CD14-positive monocyte (primary cell): ENCODE data around the gene TPRG1L. TPM values are rescaled to one million over a fixed set of nuclear protein-coding genes. Genes with fewer than 3 reads are reported as not detected.
A peak's percentile ranks its signal among the peaks of the same experiment; 100 is the strongest.

ENCODE experiments used
- DNase-seq, 3 donors: peaks; one replicate each; pipeline ENCODE4 v3.0.0-alpha.2; 2011 to 2022
- H2AFZ ChIP-seq: 2 replicates; pipeline ENCODE4 v1.6.0; 2012; ENCODE audit warnings: mild to moderate bottlenecking, low read depth, low read length, inconsistent platforms; ENCODE audit not compliant: insufficient read depth, poor library complexity, severe bottlenecking
- H3K27ac ChIP-seq, 2 donors: 1 replicate in 1 of 2; 2 replicates in 1 of 2; pipeline ENCODE4 v1.5.1; 2012 to 2013; ENCODE audit warnings: low read length in 2 of 2, control low read depth in 1 of 2, inconsistent platforms in 1 of 2, low read depth in 1 of 2, mild to moderate bottlenecking in 1 of 2
- H3K27me3 ChIP-seq, 2 donors: one replicate each; pipeline versions ENCODE4 v1.6.0 to v1.6.1; 2011 to 2013; ENCODE audit warnings: low read length in 2 of 2; ENCODE audit not compliant: control insufficient read depth in 2 of 2, insufficient read depth in 2 of 2
- H3K36me3 ChIP-seq, 2 donors: replicated peaks in 1 of 2; 1 replicate in 1 of 2; 2 replicates in 1 of 2; pipeline versions ENCODE4 v1.5.1 to v1.6.1; 2012 to 2013; ENCODE audit warnings: low read length in 2 of 2, control low read depth in 1 of 2, inconsistent platforms in 1 of 2, mild to moderate bottlenecking in 1 of 2; ENCODE audit not compliant: insufficient read depth in 2 of 2, control insufficient read depth in 1 of 2
- H3K4me1 ChIP-seq, 2 donors: 1 replicate in 1 of 2; 2 replicates in 1 of 2; pipeline versions ENCODE4 v1.5.1 to v1.6.1; 2012 to 2013; ENCODE audit warnings: low read length in 2 of 2, control low read depth in 1 of 2, inconsistent platforms in 1 of 2, mild to moderate bottlenecking in 1 of 2, moderate library complexity in 1 of 2; ENCODE audit not compliant: insufficient read depth in 2 of 2, control insufficient read depth in 1 of 2
- H3K4me2 ChIP-seq: replicated peaks from 2 replicates; pipeline ENCODE3; 2012; ENCODE audit warnings: low read length, moderate library complexity, mild to moderate bottlenecking; ENCODE audit not compliant: poor library complexity, severe bottlenecking; ENCODE audit errors: extremely low read depth
- H3K4me3 ChIP-seq, 3 experiments: fragments of 200-600 bp in 1 of 3; sonication (generic) in 1 of 3; replicated peaks in 1 of 3; 1 replicate in 2 of 3; 2 replicates in 1 of 3; pipeline ENCODE4 v1.5.1; 2011 to 2013; ENCODE audit warnings: low read length in 3 of 3, mild to moderate bottlenecking in 3 of 3, control low read depth in 2 of 3, low read depth in 2 of 3, inconsistent platforms in 1 of 3, moderate library complexity in 1 of 3
- H3K79me2 ChIP-seq: 2 replicates; pipeline ENCODE4 v1.6.0; 2012; ENCODE audit warnings: mild to moderate bottlenecking, control low read depth, inconsistent platforms, low read length, moderate library complexity; ENCODE audit not compliant: insufficient read depth
- H3K9ac ChIP-seq: 2 replicates; pipeline ENCODE4 v1.6.0; 2017; ENCODE audit warnings: low read length, mild to moderate bottlenecking; ENCODE audit not compliant: insufficient read depth, poor library complexity, severe bottlenecking
- H3K9me3 ChIP-seq, 2 donors: replicated peaks in 1 of 2; 1 replicate in 1 of 2; 2 replicates in 1 of 2; pipeline versions ENCODE4 v1.5.1 to v1.6.1; 2012 to 2013; ENCODE audit warnings: low read length in 2 of 2, control low read depth in 1 of 2; ENCODE audit not compliant: control insufficient read depth in 1 of 2, insufficient read depth in 1 of 2
- H4K20me1 ChIP-seq: 2 replicates; pipeline ENCODE4 v1.6.0; 2012; ENCODE audit warnings: mild to moderate bottlenecking, low read length, control low read depth, moderate library complexity; ENCODE audit not compliant: insufficient read depth
- H3K27ac Mint-ChIP-seq, 7 donors: one replicate each; pipeline ENCODE4 v1.8.0; 2020; ENCODE audit warnings: mild to moderate bottlenecking in 7 of 7, mixed read lengths in 7 of 7, moderate library complexity in 6 of 7, inconsistent platforms in 2 of 7
- H3K27me3 Mint-ChIP-seq, 3 donors: one replicate each; pipeline ENCODE4 v1.8.0; 2021 to 2022; ENCODE audit warnings: low read depth in 3 of 3, mild to moderate bottlenecking in 3 of 3, mixed read lengths in 3 of 3, moderate library complexity in 3 of 3, inconsistent platforms in 1 of 3
- H3K36me3 Mint-ChIP-seq, 2 donors: one replicate each; pipeline ENCODE4 v1.8.0; 2020; ENCODE audit warnings: mixed read lengths in 2 of 2, inconsistent platforms in 1 of 2, mild to moderate bottlenecking in 1 of 2
- H3K4me1 Mint-ChIP-seq: one replicate; pipeline ENCODE4 v1.8.0; 2020; ENCODE audit warnings: mild to moderate bottlenecking, mixed read lengths
- H3K4me3 Mint-ChIP-seq, 2 donors: one replicate each; pipeline ENCODE4 v1.8.0; 2020; ENCODE audit warnings: mild to moderate bottlenecking in 2 of 2, mixed read lengths in 2 of 2, moderate library complexity in 1 of 2
- H3K9me3 Mint-ChIP-seq, 7 donors: one replicate each; pipeline ENCODE4 v1.8.0; 2020 to 2022; ENCODE audit warnings: mixed read lengths in 7 of 7, mild to moderate bottlenecking in 6 of 7, moderate library complexity in 6 of 7, inconsistent platforms in 2 of 7
- CTCF ChIP-seq: fragments of 200-600 bp; IDR thresholded peaks from one replicate; pipeline ENCODE4 v1.8.0; 2022; ENCODE audit warnings: antibody characterized with exemption, mild to moderate bottlenecking
- WGBS: methylation state at CpG from one replicate; pipeline ENCODE4 v1.1.5; 2013; ENCODE audit warnings: missing lambda C conversion rate; ENCODE audit not compliant: insufficient coverage; 5-methylcytosine and 5-hydroxymethylcytosine counted together
- intact Hi-C, 2 donors: fragments of 100-400 bp; cut with micrococcal nuclease; formaldehyde crosslinking; loops; one replicate each; pipeline versions ENCODE4 v1.15.0 to v1.15.1; 2023
- polyA plus RNA-seq, 3 donors: library from polyadenylated mRNA; depleted of rRNA in 1 of 3; unstranded in 2 of 3; stranded (reverse) in 1 of 3; fragments of 300-500 nt in 2 of 3; fragments of >200 nt in 1 of 3; fragmentation: Illumina TruSeq in 2 of 3; gene quantifications; 1 replicate in 2 of 3; 2 replicates in 1 of 3; pipeline ENCODE4 v1.2.3, GENCODE V29; 2012 to 2021

The TPRG1L gene
- polyA plus RNA-seq, 3 donors = 16.1 to 19.7 (median 18.5) TPM

DNA sequence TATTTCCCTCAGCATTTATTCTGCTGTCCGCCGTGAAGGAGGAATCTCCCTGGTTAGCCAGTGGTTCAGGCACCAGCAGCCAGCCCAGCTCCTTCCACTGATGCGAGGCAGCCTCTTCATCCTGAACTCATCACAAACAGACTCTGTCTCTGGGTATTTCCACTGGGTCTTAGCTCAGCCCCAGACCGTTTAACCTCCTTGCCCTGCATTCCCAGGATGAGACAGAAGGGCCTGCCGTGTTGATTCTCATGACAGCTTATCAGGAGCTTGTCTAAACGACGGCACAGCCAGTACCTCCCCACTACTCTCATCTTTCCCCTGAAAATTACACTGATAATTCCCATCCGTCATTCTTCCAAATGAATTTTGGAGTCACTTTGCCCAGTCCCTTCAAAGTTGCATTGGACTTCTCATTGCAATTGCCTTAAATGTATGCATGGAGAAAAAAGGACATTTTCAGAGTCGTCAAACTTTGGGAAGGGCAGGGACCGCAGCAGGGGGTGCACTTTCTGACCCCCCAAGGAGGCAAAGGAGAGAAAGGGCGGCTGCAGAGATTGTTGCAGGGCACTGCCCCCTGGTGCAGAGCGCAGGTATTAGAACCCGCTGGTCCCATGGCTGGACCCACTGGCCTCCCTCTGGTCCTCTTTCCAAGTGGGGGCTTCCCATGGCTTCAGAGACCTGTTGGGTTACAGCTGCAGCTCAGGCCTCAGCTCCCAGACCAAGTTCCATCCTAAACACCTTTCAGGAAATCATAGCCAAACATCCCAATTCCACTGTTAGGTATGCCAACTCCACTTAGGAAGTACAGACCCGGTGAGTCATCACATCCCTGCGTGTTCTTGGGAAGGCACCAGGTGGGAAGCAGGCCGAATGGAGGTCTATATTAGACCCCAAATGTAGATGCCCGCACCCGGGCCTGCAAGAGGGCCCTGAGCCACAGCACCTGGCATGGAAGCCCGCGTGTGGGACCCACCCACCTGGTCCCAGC, 9.8 kb upstream of the TPRG1L start:
- no peak overlapping the region for H3K4me3 ChIP-seq
- H3K27me3 Mint-ChIP-seq = peaks cover 16 to 41% (median 31%) of the 10 kb centered on the region in 3 donors
- H2AFZ ChIP-seq = no peak overlapping the region
- WGBS = 61% methylated on average over 18 of the region's 20 CpGs
- peak; percentile 69 for TF ChIP-seq CTCF
- H3K9me3 ChIP-seq = no peaks in the 10 kb centered on the region
- H3K27ac ChIP-seq = no peak overlapping the region
- no peaks in the 10 kb centered on the region for H3K36me3 Mint-ChIP-seq
- H3K36me3 ChIP-seq = no peaks in the 10 kb centered on the region
- no peak overlapping the region for H3K9ac ChIP-seq
- DNase-seq = no peak
- peaks cover 0 to 19% of the 10 kb centered on the region in 2 donors for H3K27me3 ChIP-seq
- intact Hi-C loops = loop anchor here in 1 of 2 donors (5.0 kb wide), 1 partner anchor 48 kb away; no protein-coding TSS in a partner anchor
- H3K4me3 Mint-ChIP-seq = no peak overlapping the region
- H3K27ac Mint-ChIP-seq = no peak overlapping the region
- no peaks in the 10 kb centered on the region for H4K20me1 ChIP-seq
- H3K9me3 Mint-ChIP-seq = peaks cover 0 to 1% (median 0%) of the 10 kb centered on the region in 7 donors
- peaks cover 29 to 31% of the 10 kb centered on the region in 2 donors for H3K4me1 ChIP-seq
- H3K4me1 Mint-ChIP-seq = peaks cover 29% of the 10 kb centered on the region
- H3K79me2 ChIP-seq = no peaks in the 10 kb centered on the region
- no peak overlapping the region for H3K4me2 ChIP-seq

- H3K9me3 Mint-ChIP-seq = peaks cover 0 to 1% (median 0%) of the 10 kb centered on the region in 7 donors
- DNase-seq = no peak
- peaks cover 24% of the 10 kb centered on the region for H3K4me1 Mint-ChIP-seq
- no peak overlapping the region for H3K4me2 ChIP-seq
- no peaks in the 10 kb centered on the region for H3K79me2 ChIP-seq
- no peak for TF ChIP-seq CTCF
- H3K27ac Mint-ChIP-seq = no peak overlapping the region
- H2AFZ ChIP-seq = no peak overlapping the region
- peaks cover 13 to 29% of the 10 kb centered on the region in 2 donors for H3K4me1 ChIP-seq
- no peaks in the 10 kb centered on the region for H3K9me3 ChIP-seq
- intact Hi-C loops = loop anchor here in 1 of 2 donors (5.0 kb wide), 1 partner anchor 50 kb away; no protein-coding TSS in a partner anchor
- H4K20me1 ChIP-seq = no peaks in the 10 kb centered on the region
- H3K27me3 ChIP-seq = peaks cover 0 to 12% of the 10 kb centered on the region in 2 donors
- no peaks in the 10 kb centered on the region for H3K36me3 ChIP-seq
- no peak overlapping the region for H3K4me3 Mint-ChIP-seq
- H3K27ac ChIP-seq = no peak overlapping the region
- H3K9ac ChIP-seq = no peak overlapping the region
- peaks cover 9 to 28% (median 22%) of the 10 kb centered on the region in 3 donors for H3K27me3 Mint-ChIP-seq
- H3K36me3 Mint-ChIP-seq = peaks cover 0 to 1% of the 10 kb centered on the region in 2 donors
- no peak overlapping the region for H3K4me3 ChIP-seq
- 78% methylated on average over 2 of the region's 9 CpGs for WGBS
Measured at GRCh38 chr1:3616861-3617260, 8.0 kb upstream of the TPRG1L start.
